Endodermal cell (in vitro differentiated cells): Measurements from ENCODE around the gene KIF26B. TPM values are rescaled to one million over a fixed set of nuclear protein-coding genes. Genes with fewer than 3 reads are reported as not detected.

ENCODE experiments used
- DNase-seq: peaks from one replicate; pipeline ENCODE4 v3.0.0-alpha.2; 2017
- H3K27ac ChIP-seq: 2 replicates; pipeline ENCODE4 v1.5.1; 2013; ENCODE audit warnings: mild to moderate bottlenecking, low read depth, low read length, moderate library complexity
- H3K27me3 ChIP-seq: 2 replicates; pipeline ENCODE4 v1.6.1; 2013; ENCODE audit warnings: mild to moderate bottlenecking, low read length, moderate library complexity; ENCODE audit not compliant: insufficient read depth, control insufficient read depth, poor library complexity, severe bottlenecking
- H3K36me3 ChIP-seq: 2 replicates; pipeline ENCODE4 v1.7.0; 2013; ENCODE audit warnings: mild to moderate bottlenecking, low read length, moderate library complexity; ENCODE audit not compliant: control insufficient read depth, insufficient read depth
- H3K4me1 ChIP-seq: one replicate; pipeline ENCODE4 v1.7.0; 2013; ENCODE audit warnings: low read length; ENCODE audit not compliant: control insufficient read depth, insufficient read depth
- H3K4me3 ChIP-seq: 2 replicates; pipeline ENCODE4 v1.5.1; 2013; ENCODE audit warnings: mild to moderate bottlenecking, low read length, moderate library complexity
- H3K9ac ChIP-seq: 2 replicates; pipeline ENCODE4 v1.6.1; 2013; ENCODE audit warnings: mild to moderate bottlenecking, low read length, moderate library complexity; ENCODE audit not compliant: poor library complexity, severe bottlenecking; ENCODE audit errors: extremely low read depth
- H3K9me3 ChIP-seq: 2 replicates; pipeline ENCODE4 v1.6.1; 2013; ENCODE audit warnings: mild to moderate bottlenecking, low read length, moderate library complexity; ENCODE audit not compliant: control insufficient read depth
- H3K27ac Mint-ChIP-seq: 2 replicates; pipeline ENCODE4 v1.8.0; 2020; ENCODE audit warnings: mixed read lengths
- H3K27me3 Mint-ChIP-seq: 2 replicates; pipeline ENCODE4 v1.8.0; 2021; ENCODE audit warnings: mild to moderate bottlenecking, mixed read lengths; ENCODE audit not compliant: insufficient read depth
- H3K36me3 Mint-ChIP-seq: 2 replicates; pipeline ENCODE4 v1.8.0; 2020; ENCODE audit warnings: low read depth, mixed read lengths
- H3K4me1 Mint-ChIP-seq: 2 replicates; pipeline ENCODE4 v1.8.0; 2020; ENCODE audit warnings: mixed read lengths
- H3K4me3 Mint-ChIP-seq: 2 replicates; pipeline ENCODE4 v1.8.0; 2020; ENCODE audit warnings: mild to moderate bottlenecking, moderate library complexity, mixed read lengths
- H3K9me3 Mint-ChIP-seq: 2 replicates; pipeline ENCODE4 v1.8.0; 2020; ENCODE audit warnings: mild to moderate bottlenecking, mixed read lengths
- CTCF ChIP-seq: fragments of 200-600 bp; sonication (generic); conservative IDR thresholded peaks from 2 replicates; pipeline ENCODE4 v1.5.0; 2021; ENCODE audit warnings: antibody characterized with exemption, mild to moderate bottlenecking
- WGBS, 2 experiments: methylation state at CpG; one replicate each; pipeline versions ENCODE4 v1.1.5 to v1.1.7; 2013; ENCODE audit warnings: missing lambda C conversion rate in 2 of 2, mixed read lengths in 1 of 2; ENCODE audit not compliant: insufficient coverage in 1 of 2, insufficient read length in 1 of 2; 5-methylcytosine and 5-hydroxymethylcytosine counted together
- total RNA-seq, 2 donors: library from RNA; stranded (reverse); fragmentation: NEBNext Ultra II Directional in 1 of 2; extraction: Animal tissue kit (Norgen Biotek cat#: 25700) in 1 of 2; gene quantifications; 2 replicates in 1 of 2; 3 replicates in 1 of 2; pipeline ENCODE4 v1.2.1, GENCODE V29; 2021

KIF26B gene
- total RNA-seq, 2 donors from 2014 or later, result 12.3 to 21.0 TPM

- WGBS, 2 experiments, result 92% methylated on average over 4 to 6 of the region's 6 CpGs
- H3K27me3 Mint-ChIP-seq, result no peaks in the 10 kb centered on the region
Measured at GRCh38 chr1:245469734-245470133, 314.9 kb downstream of the KIF26B start.

GRCh38 chr1:245475126-245475525, 320.3 kb downstream of the KIF26B start:
- H3K27me3 ChIP-seq, result no peaks in the 10 kb centered on the region
- no peak overlapping the region for H3K9ac ChIP-seq
- H3K27ac Mint-ChIP-seq, result no peak overlapping the region
- no peak overlapping the region for H3K4me3 Mint-ChIP-seq
- H3K4me1 Mint-ChIP-seq, result no peaks in the 10 kb centered on the region
- no peak overlapping the region for H3K4me3 ChIP-seq
- no peaks in the 10 kb centered on the region for H3K27me3 Mint-ChIP-seq
- TF ChIP-seq CTCF, result no peak
- peaks cover under 1% of the 10 kb centered on the region for H3K36me3 Mint-ChIP-seq
- H3K27ac ChIP-seq, result no peak overlapping the region
- H3K4me1 ChIP-seq, result no peaks in the 10 kb centered on the region
- no peak for DNase-seq
- H3K9me3 ChIP-seq, result no peaks in the 10 kb centered on the region
- WGBS, 2 experiments, result 92 to 93% methylated on average over 3 to 7 of the region's 7 CpGs
- H3K9me3 Mint-ChIP-seq, result no peaks in the 10 kb centered on the region
- no peaks in the 10 kb centered on the region for H3K36me3 ChIP-seq

More at GRCh38 chr1:245469734-245470133, 314.9 kb downstream of the KIF26B start:
- H3K27ac Mint-ChIP-seq, result no peak overlapping the region
- Histone ChIP-seq H3K4me1 (no peaks in the 10 kb centered on the region), H3K27ac (no peak overlapping the region), H3K36me3 (no peaks in the 10 kb centered on the region), H3K4me3 (no peak overlapping the region), H3K9ac (no peak overlapping the region), H3K27me3 (no peaks in the 10 kb centered on the region), H3K9me3 (no peaks in the 10 kb centered on the region)
- TF ChIP-seq CTCF, result no peak
- DNase-seq, result no peak
- H3K36me3 Mint-ChIP-seq, result peaks cover 21% of the 10 kb centered on the region
- no peaks in the 10 kb centered on the region for H3K4me1 Mint-ChIP-seq
- no peak overlapping the region for H3K4me3 Mint-ChIP-seq
- no peaks in the 10 kb centered on the region for H3K9me3 Mint-ChIP-seq

GRCh38 chr1:245475961-245476516, 321.3 kb downstream of the KIF26B start:
- WGBS, 2 experiments, result 92 to 94% methylated on average over 4 to 5 of the region's 6 CpGs
- H3K4me1 ChIP-seq, result no peaks in the 10 kb centered on the region
- no peak overlapping the region for H3K27ac ChIP-seq
- no peak overlapping the region for H3K9ac ChIP-seq
- H3K4me3 ChIP-seq, result no peak overlapping the region
- no peaks in the 10 kb centered on the region for H3K27me3 Mint-ChIP-seq
- no peaks in the 10 kb centered on the region for H3K27me3 ChIP-seq
- H3K9me3 ChIP-seq, result no peaks in the 10 kb centered on the region
- no peaks in the 10 kb centered on the region for H3K36me3 Mint-ChIP-seq
- no peaks in the 10 kb centered on the region for H3K36me3 ChIP-seq
- peaks cover 2% of the 10 kb centered on the region for H3K4me1 Mint-ChIP-seq
- H3K4me3 Mint-ChIP-seq, result no peak overlapping the region
- no peaks in the 10 kb centered on the region for H3K9me3 Mint-ChIP-seq
- TF ChIP-seq CTCF, result no peak
- H3K27ac Mint-ChIP-seq, result no peak overlapping the region
- no peak for DNase-seq
